ENCODE results near the gene TEDC2. TPM values are rescaled to one million over a fixed set of nuclear protein-coding genes. Genes with fewer than 3 reads are reported as not detected.

Gene TEDC2
- total RNA-seq, 1 experiment from 2014 or later, result 45.4 TPM

DNA sequence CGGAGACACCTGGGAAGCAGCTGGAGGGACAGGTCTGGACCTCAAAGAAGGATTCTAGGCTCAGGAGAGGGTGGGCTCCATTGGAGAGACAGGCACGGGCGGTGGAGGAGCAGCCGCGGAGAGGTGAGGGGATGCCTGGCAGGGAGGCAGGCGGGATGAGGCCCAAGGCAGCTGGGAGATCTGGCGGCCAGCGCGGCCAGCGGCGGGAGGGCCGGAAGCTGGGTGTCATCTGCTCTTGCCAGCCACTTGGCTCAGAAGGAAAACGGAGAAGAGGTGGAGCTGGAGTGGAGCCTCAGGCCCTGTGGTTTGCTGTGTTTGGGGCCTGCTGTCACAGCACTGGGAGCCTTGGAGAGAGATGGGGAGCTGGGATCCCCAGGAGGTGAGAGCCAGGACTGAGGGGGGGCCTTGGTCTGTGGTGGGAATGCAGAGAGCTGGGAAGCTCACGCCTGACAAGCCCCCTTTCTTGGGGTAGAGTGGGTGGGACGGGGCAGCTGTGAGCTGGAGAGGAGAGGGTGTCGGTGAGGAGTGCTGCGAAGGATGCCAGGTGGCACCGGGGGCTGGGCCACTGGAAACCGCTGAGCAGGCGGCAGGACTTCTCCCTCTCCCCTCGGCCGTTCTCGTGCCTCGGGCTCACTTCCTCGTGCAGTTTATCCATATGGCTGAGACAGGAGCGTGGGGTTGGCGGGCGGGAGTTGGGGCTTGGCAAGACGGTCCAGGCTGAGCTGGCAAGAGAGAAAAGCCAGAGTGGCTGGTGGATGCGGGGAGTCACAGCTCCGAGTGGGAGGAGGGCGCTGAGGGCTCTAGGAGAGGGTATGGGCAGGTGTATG is 23.0 kb downstream of the TEDC2 start:
- no peak overlapping the region for H2BK15ac ChIP-seq (ENCODE audit: low read depth, low read length)
- H3K4me2 ChIP-seq (ENCODE audit: insufficient read depth, insufficient read length, low read length), result no peak overlapping the region
- H2AFZ ChIP-seq (ENCODE audit: low read length), result no peak overlapping the region
- no peak overlapping the region for H4K5ac ChIP-seq (ENCODE audit: insufficient read length, low read depth, low read length)
- H3T11ph ChIP-seq (ENCODE audit: low read length), result no peak overlapping the region
- no peak overlapping the region for H2AK5ac ChIP-seq (ENCODE audit: insufficient read length, low read length)
- no peaks in the 10 kb centered on the region; the same call in 1 of the 2 replicates for H3K79me2 ChIP-seq (ENCODE audit: insufficient read depth, low read length)
- TF ChIP-seq, protein P1, sequence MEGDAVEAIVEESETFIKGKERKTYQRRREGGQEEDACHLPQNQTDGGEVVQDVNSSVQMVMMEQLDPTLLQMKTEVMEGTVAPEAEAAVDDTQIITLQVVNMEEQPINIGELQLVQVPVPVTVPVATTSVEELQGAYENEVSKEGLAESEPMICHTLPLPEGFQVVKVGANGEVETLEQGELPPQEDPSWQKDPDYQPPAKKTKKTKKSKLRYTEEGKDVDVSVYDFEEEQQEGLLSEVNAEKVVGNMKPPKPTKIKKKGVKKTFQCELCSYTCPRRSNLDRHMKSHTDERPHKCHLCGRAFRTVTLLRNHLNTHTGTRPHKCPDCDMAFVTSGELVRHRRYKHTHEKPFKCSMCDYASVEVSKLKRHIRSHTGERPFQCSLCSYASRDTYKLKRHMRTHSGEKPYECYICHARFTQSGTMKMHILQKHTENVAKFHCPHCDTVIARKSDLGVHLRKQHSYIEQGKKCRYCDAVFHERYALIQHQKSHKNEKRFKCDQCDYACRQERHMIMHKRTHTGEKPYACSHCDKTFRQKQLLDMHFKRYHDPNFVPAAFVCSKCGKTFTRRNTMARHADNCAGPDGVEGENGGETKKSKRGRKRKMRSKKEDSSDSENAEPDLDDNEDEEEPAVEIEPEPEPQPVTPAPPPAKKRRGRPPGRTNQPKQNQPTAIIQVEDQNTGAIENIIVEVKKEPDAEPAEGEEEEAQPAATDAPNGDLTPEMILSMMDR (conservative IDR thresholded peaks at IDR 0.05), result no peak
- Mint-ChIP-seq H3K4me1 (peaks cover 11 to 15% of the 10 kb centered on the region in 2 experiments), H3K4me3 (0 out of 5 replicates have a peak overlapping the region, but pooled peaks of 1 of the 2 experiments have one; percentile 8), H3K27ac (no peak overlapping the region; a peak in 1 of 7 replicates), H3K27me3 (ENCODE audit: low read depth) (peaks cover under 1% of the 10 kb centered on the region; the same call in 1 of the 2 replicates), H3K36me3 (ENCODE audit: insufficient read depth in 1 of 3, low read depth in 3 of 3) (no peaks in the 10 kb centered on the region), H3K9me3 (no peaks in the 10 kb centered on the region)
- no peak overlapping the region for H3K4ac ChIP-seq (ENCODE audit: low read depth, low read length)
- H2BK12ac ChIP-seq (ENCODE audit: insufficient read length, low read depth, low read length), result no peak overlapping the region
- no peak overlapping the region for H4K8ac ChIP-seq (replicated peaks; ENCODE audit: insufficient read length, low read depth, low read length)
- H3K9me3 ChIP-seq (ENCODE audit: control insufficient read depth, low read depth, low read length), result no peaks in the 10 kb centered on the region
- H3K4me1 ChIP-seq (ENCODE audit: insufficient read depth, low read length), result no peaks in the 10 kb centered on the region
- H3K14ac ChIP-seq (ENCODE audit: insufficient read depth, low read length), result no peak overlapping the region
- no peak overlapping the region for H3K9ac ChIP-seq (ENCODE audit: extremely low read depth, insufficient read length, low read length)
- no peak overlapping the region for H4K91ac ChIP-seq (ENCODE audit: insufficient read length, low read depth, low read length)
- no peak overlapping the region for H2BK120ac ChIP-seq (ENCODE audit: low read depth, low read length, poor library complexity, severe bottlenecking)
- no peaks in the 10 kb centered on the region for H3K27me3 ChIP-seq (ENCODE audit: insufficient read depth, low read length)
- peaks cover 4% of the 10 kb centered on the region for H4K20me1 ChIP-seq (ENCODE audit: control insufficient read depth, insufficient read depth, insufficient read length)
- H3K79me1 ChIP-seq (ENCODE audit: insufficient read depth, low read depth, low read length, poor library complexity, severe bottlenecking), result no peaks in the 10 kb centered on the region
- H3K18ac ChIP-seq (ENCODE audit: insufficient read length, low read depth, low read length), result no peak overlapping the region
- no peaks in the 10 kb centered on the region for H3K23me2 ChIP-seq (ENCODE audit: insufficient read length, low read depth, low read length, poor library complexity, severe bottlenecking)
- H3K27ac ChIP-seq (ENCODE audit: insufficient read length, low read depth, low read length), result no peak overlapping the region
- no peak overlapping the region for H3K56ac ChIP-seq (ENCODE audit: insufficient read length, low read depth, low read length)
- DNase-seq, result no peak
- WGBS (ENCODE audit: extremely low coverage, insufficient read length, low lambda C conversion rate), result no CpG with 5 or more reads among the region's 32 CpGs
- no peak overlapping the region for H2BK20ac ChIP-seq (ENCODE audit: low read depth, low read length, poor library complexity, severe bottlenecking)
- no peak overlapping the region for H3K23ac ChIP-seq (ENCODE audit: insufficient read length, low read depth, low read length)
- no peak overlapping the region for H2BK5ac ChIP-seq (ENCODE audit: insufficient read length, low read length)

Measured in H9 (cell line).